Chondrocyte (in vitro differentiated cells): Measurements from ENCODE around the gene MTHFD1L. TPM values are rescaled to one million over a fixed set of nuclear protein-coding genes. Genes with fewer than 3 reads are reported as not detected.

Experiments
- DNase-seq: peaks from one replicate; pipeline ENCODE4 v3.0.0; 2021; ENCODE audit warnings: mixed read lengths, low spot score
- H3K27ac Mint-ChIP-seq: one replicate; pipeline ENCODE4 v1.8.0; 2021; ENCODE audit warnings: mild to moderate bottlenecking, moderate library complexity, mixed read lengths; ENCODE audit not compliant: unreplicated experiment
- H3K27me3 Mint-ChIP-seq: 2 replicates; pipeline ENCODE4 v1.8.0; 2021; ENCODE audit warnings: low read depth, mixed read lengths
- H3K36me3 Mint-ChIP-seq: 2 replicates; pipeline ENCODE4 v1.8.0; 2021; ENCODE audit warnings: low read depth, mixed read lengths
- H3K4me1 Mint-ChIP-seq: 2 replicates; pipeline ENCODE4 v1.8.0; 2021; ENCODE audit warnings: low read depth, mild to moderate bottlenecking, mixed read lengths
- H3K4me3 Mint-ChIP-seq: one replicate; pipeline ENCODE4 v1.8.0; 2021; ENCODE audit warnings: mild to moderate bottlenecking, moderate library complexity, mixed read lengths; ENCODE audit not compliant: unreplicated experiment
- H3K9me3 Mint-ChIP-seq: 2 replicates; pipeline ENCODE4 v1.8.0; 2021; ENCODE audit warnings: low read depth, mixed read lengths
- total RNA-seq: library from RNA; stranded (reverse); gene quantifications from 3 replicates; pipeline ENCODE4 v1.2.1, GENCODE V29; 2021
- TF ChIP-seq, protein P1 (sequence below): fragments of 200-600 bp; sonication (generic); IDR thresholded peaks from 2 replicates; pipeline ENCODE4 v1.5.0; 2021; ENCODE audit warnings: antibody characterized with exemption, mild to moderate bottlenecking, moderate library complexity

The MTHFD1L gene
- total RNA-seq, 1 donor from 2014 or later: 93.7 TPM

DNA sequence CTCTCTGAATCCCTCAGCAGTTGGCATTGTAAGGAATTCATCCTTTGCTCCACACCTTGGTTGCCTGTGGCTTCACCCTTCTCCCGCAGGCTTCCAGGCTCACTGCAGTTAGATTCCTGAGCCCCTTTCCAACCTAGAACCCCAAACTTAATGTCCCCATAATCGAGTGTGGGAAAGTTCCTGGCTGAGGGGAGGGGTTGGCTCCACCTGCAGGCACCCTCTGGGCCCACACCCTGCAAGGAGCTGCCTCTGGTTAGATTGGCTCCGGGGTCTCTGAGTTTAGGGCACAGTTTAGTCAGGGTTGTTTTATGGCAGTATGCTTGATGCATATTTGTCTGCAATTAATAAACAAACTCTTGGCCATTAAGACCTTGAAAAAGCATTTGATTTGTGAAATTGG is 63.4 kb downstream of the MTHFD1L start:
- DNase-seq: no peak
- TF ChIP-seq, protein P1, sequence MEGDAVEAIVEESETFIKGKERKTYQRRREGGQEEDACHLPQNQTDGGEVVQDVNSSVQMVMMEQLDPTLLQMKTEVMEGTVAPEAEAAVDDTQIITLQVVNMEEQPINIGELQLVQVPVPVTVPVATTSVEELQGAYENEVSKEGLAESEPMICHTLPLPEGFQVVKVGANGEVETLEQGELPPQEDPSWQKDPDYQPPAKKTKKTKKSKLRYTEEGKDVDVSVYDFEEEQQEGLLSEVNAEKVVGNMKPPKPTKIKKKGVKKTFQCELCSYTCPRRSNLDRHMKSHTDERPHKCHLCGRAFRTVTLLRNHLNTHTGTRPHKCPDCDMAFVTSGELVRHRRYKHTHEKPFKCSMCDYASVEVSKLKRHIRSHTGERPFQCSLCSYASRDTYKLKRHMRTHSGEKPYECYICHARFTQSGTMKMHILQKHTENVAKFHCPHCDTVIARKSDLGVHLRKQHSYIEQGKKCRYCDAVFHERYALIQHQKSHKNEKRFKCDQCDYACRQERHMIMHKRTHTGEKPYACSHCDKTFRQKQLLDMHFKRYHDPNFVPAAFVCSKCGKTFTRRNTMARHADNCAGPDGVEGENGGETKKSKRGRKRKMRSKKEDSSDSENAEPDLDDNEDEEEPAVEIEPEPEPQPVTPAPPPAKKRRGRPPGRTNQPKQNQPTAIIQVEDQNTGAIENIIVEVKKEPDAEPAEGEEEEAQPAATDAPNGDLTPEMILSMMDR: peak; percentile 59
- H3K27ac Mint-ChIP-seq: peak overlapping the region; percentile 71
- peaks cover 75% of the 10 kb centered on the region for H3K4me1 Mint-ChIP-seq
- H3K36me3 Mint-ChIP-seq: peaks cover 8% of the 10 kb centered on the region
- H3K4me3 Mint-ChIP-seq: no peak overlapping the region
- H3K27me3 Mint-ChIP-seq: no peaks in the 10 kb centered on the region
- no peaks in the 10 kb centered on the region for H3K9me3 Mint-ChIP-seq

DNA sequence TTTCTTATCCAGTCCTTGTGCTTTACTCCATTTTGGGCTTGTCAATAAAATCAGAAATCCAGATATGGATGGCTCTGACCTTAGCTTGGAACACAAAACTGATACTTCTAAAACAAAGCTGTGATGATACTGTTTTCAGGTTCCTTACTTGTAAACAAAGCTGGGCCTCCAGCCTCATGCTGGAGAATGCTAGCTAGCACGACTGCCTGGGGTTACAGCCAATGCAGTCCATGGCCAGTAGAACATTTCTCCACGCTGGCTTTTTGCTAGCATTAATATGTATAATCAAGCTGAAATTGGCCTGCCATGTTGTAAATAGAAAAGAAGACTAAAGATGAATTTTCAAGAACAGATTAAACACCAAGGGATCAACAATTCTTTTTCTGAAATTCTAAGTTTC is 63.9 kb downstream of the MTHFD1L start:
- Mint-ChIP-seq H3K4me3 (no peak overlapping the region), H3K36me3 (peaks cover 13% of the 10 kb centered on the region), H3K4me1 (peaks cover 77% of the 10 kb centered on the region), H3K27ac (peak overlapping the region; percentile 39), H3K9me3 (no peaks in the 10 kb centered on the region), H3K27me3 (no peaks in the 10 kb centered on the region)
- TF ChIP-seq, protein P1: no peak
- DNase-seq: no peak

DNA sequence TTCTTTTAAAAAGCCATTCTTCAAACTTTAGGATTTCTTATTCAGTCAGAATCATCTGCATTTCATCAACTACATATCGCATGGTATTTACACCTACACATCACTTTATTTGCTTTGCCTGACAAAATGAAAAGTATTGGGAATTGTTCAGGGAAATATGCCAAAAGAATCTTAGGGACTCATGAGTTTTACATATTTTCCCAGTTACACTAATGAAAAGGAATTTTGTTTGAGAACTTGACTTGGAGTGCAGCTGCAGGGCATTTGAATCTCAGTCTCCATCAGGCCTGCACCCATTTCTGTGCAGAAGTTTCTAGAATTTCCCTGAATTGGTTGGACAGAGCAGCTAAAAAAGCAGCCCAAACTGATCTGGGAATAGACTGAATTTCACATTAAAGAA is 65.3 kb downstream of the MTHFD1L start:
- peaks cover 15% of the 10 kb centered on the region for H3K36me3 Mint-ChIP-seq
- peak overlapping the region; percentile 74 for H3K27ac Mint-ChIP-seq
- DNase-seq: no peak
- H3K4me1 Mint-ChIP-seq: peaks cover 65% of the 10 kb centered on the region
- TF ChIP-seq, protein P1: no peak
- H3K9me3 Mint-ChIP-seq: no peaks in the 10 kb centered on the region
- H3K27me3 Mint-ChIP-seq: no peaks in the 10 kb centered on the region
- H3K4me3 Mint-ChIP-seq: no peak overlapping the region

DNA sequence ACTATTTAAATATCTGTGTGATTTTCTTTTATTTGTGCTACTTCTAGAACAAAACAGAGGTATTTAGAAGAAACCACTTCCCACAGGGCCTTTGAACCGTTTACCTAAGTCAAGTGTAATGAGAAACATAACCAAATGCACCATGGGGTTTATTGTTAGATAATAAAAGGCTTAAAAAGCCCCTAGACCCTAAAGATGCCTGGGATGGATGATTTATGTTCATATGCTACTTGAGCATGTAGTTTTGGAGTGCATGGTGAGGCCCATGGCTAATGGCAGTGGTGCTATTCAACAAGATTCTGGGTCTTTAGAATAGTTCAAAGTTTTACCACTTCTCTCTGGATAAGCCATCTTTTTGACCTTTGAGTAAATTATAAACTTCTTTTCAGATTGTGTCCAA is 65.9 kb downstream of the MTHFD1L start:
- TF ChIP-seq, protein P1: no peak
- H3K4me1 Mint-ChIP-seq: peaks cover 59% of the 10 kb centered on the region
- no peak overlapping the region for H3K4me3 Mint-ChIP-seq
- H3K36me3 Mint-ChIP-seq: peaks cover 13% of the 10 kb centered on the region
- H3K9me3 Mint-ChIP-seq: no peaks in the 10 kb centered on the region
- no peaks in the 10 kb centered on the region for H3K27me3 Mint-ChIP-seq
- DNase-seq: no peak
- peak overlapping the region; percentile 80 for H3K27ac Mint-ChIP-seq

DNA sequence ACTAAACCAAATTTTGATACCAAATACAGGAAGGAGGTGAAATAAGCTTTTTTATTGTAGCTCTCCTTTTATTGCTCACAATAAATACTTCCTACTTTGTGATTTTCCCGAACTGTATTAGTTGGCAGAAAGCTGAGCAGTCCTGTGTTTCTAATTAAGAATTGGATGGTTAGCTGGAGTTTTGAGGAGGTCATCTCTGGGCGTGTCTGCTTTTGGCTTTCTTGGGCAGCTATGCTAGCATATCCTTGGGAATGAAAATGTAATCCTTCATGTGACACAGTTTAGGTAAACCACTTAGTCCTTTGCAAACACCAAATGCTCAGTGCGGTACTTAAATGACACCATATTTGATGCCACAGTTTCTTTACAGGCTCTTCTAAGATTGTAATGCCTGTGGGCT is 67.5 kb downstream of the MTHFD1L start:
- Mint-ChIP-seq H3K27ac (peak overlapping the region; percentile 65), H3K4me1 (peaks cover 51% of the 10 kb centered on the region), H3K27me3 (no peaks in the 10 kb centered on the region), H3K4me3 (no peak overlapping the region), H3K36me3 (peaks cover 20% of the 10 kb centered on the region), H3K9me3 (no peaks in the 10 kb centered on the region)
- TF ChIP-seq, protein P1: no peak
- DNase-seq: no peak
